ENCODE measurements around the gene RAD9B. TPM values are rescaled to one million over a fixed set of nuclear protein-coding genes. Genes with fewer than 3 reads are reported as not detected.

Gene RAD9B
- total and polyA plus RNA-seq, 9 of the 15 experiments (the other 6 are each of a cell fraction or from before 2014, with no cell fraction given) = 0.05 to 0.83 (median 0.32) TPM

DNA sequence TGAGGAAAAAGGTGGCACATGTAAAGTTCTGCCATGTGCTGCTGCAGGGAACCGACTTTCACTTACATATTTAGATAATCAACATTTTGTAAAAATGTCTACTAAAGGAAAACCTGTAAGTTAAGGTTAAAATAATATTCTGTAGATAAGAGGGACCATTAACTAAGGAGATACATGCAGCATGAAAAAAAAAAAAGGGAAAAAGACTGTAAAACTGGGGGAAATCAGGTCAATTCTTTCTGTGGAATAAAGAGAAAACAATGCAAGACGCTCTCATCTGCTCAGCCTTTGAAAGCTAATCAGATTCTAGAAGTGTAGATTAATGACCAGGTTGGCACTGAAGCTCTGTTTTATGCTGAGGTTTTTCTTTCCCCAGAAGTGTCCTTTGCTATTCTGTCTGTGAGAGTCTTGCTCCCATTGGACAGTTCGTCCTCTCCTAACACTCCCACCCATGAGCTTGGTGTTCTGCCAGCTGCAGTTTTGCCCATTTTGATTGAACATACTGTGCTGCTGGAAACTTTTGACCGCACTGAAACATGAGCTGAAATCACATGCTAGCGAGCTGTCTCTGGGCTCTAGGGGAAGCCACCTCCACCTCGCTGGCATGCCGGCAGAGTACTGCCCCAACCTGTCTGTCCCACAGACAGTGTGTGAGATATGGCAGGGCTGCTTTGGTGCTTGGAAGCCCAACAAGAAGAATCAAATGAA is 41.3 kb downstream of the RAD9B start:
- no peaks in the 10 kb centered on the region for H3K9me3 ChIP-seq (replicated peaks; ENCODE audit: control insufficient read depth, insufficient read depth, low read depth, low read length)
- ChIA-PET CTCF (ENCODE audit: low intra/inter-chr PET ratio) (no interaction called here), POLR2A (interaction anchor here (0.6 to 1.1 kb wide), 4 partner anchors 10 to 342 kb away, joined by 3 to 4 read pairs (median 4); no protein-coding TSS in a partner anchor)
- no peaks in the 10 kb centered on the region for H3K9me1 ChIP-seq (ENCODE audit: control insufficient read depth, insufficient read depth, low read length)
- no peak overlapping the region for H3K27ac ChIP-seq (ENCODE audit: extremely low read depth, low read depth, low read length)
- no peak overlapping the region for H2AFZ ChIP-seq (ENCODE audit: low read depth, low read length)
- no peak overlapping the region for H3K4me3 ChIP-seq
- in situ Hi-C loops (cut with MboI) = no loop called here
- H3K27me3 ChIP-seq (ENCODE audit: control insufficient read depth in 2 of 2, insufficient read depth in 2 of 2, low read length in 2 of 2) = no peaks in the 10 kb centered on the region
- H3K79me2 ChIP-seq (ENCODE audit: control insufficient read depth, insufficient read depth, low read length) = peaks cover 19% of the 10 kb centered on the region
- peaks cover 68% of the 10 kb centered on the region for H3K36me3 ChIP-seq (ENCODE audit: control insufficient read depth, insufficient read depth, low read length)
- H4K20me1 ChIP-seq (replicated peaks; ENCODE audit: control insufficient read depth, insufficient read depth, low read length) = no peaks in the 10 kb centered on the region
- no peak for DNase-seq (ENCODE audit: extremely low read depth in 1 of 4, low spot score in 3 of 4)
- peak overlapping the region in 1 of 2 experiments; percentile 73; a peak in 1 of 4 replicates for H3K9ac ChIP-seq (ENCODE audit: insufficient read depth in 1 of 2, low read depth in 2 of 2, low read length in 2 of 2)
- ATAC-seq = 0 out of 3 replicates have a peak, but pooled peaks have one; percentile 29
- TF ChIP-seq TAF7 (tag; IDR thresholded peaks at IDR 0.05) = no peak
- TF ChIP-seq HBP1 (CRISPR knock-in tag; IDR thresholded peaks at IDR 0.05) = no peak
- no peak overlapping the region for H3K4me2 ChIP-seq (ENCODE audit: insufficient read depth, low read length)
- H3K4me1 ChIP-seq (replicated peaks in 1 of 2; ENCODE audit: control insufficient read depth in 2 of 2, insufficient read depth in 2 of 2, low read length in 2 of 2) = peaks cover 2 to 4% of the 10 kb centered on the region in 2 experiments; a peak in 2 of 5 replicates
- BruUV-seq (replicated peaks) = no TSS peak
- intact Hi-C loops (cut with micrococcal nuclease) = no loop called here
- 84% methylated on average over 7 of the region's 7 CpGs for WGBS (ENCODE audit: insufficient coverage, low coverage, missing lambda C conversion rate)
- FAIRE-seq = no peak

DNA sequence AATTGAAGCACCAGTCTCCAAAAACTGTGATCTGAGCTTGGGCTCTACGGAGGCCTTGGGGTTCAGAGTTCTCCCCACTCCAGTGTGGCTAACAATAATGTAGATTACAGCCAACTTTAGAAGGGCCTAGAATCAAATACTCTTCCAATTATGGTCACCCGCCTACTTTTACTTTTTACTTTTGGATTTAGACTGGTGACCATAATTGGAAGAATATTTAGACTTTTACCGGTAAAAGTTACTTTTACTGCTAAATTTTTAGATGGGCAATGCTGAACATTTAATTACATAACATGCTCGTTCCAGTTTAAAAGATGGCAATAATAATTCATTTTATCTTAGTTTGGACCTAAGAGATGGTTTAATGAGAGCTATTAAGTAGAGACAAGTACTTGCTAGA is 41.8 kb downstream of the RAD9B start:
- POLR2A ChIA-PET = interaction anchor here (0.6 to 1.1 kb wide), 4 partner anchors 10 to 342 kb away, joined by 3 to 4 read pairs (median 4); no protein-coding TSS in a partner anchor
- DNase-seq (ENCODE audit: extremely low read depth in 1 of 4, low spot score in 3 of 4) (no peak), ATAC-seq (no peak), FAIRE-seq (no peak)
- no peak overlapping the region for H3K27ac ChIP-seq (ENCODE audit: extremely low read depth, low read depth, low read length)
- H3K27me3 ChIP-seq (ENCODE audit: control insufficient read depth in 2 of 2, insufficient read depth in 2 of 2, low read length in 2 of 2) = no peaks in the 10 kb centered on the region
- H3K4me1 ChIP-seq (replicated peaks in 1 of 2; ENCODE audit: control insufficient read depth in 2 of 2, insufficient read depth in 2 of 2, low read length in 2 of 2) = peaks cover 2 to 4% of the 10 kb centered on the region in 2 experiments; a peak in 2 of 5 replicates
- H3K9ac ChIP-seq (ENCODE audit: insufficient read depth in 1 of 2, low read depth in 2 of 2, low read length in 2 of 2) = peak overlapping the region in 1 of 2 experiments; percentile 73; a peak in 1 of 4 replicates
- peaks cover 25% of the 10 kb centered on the region for H3K79me2 ChIP-seq (ENCODE audit: control insufficient read depth, insufficient read depth, low read length)
- H3K4me3 ChIP-seq = no peak overlapping the region
- in situ Hi-C loops (cut with MboI) (no loop called here), intact Hi-C loops (cut with micrococcal nuclease) (no loop called here)
- no peaks in the 10 kb centered on the region for H4K20me1 ChIP-seq (replicated peaks; ENCODE audit: control insufficient read depth, insufficient read depth, low read length)
- H3K9me1 ChIP-seq (ENCODE audit: control insufficient read depth, insufficient read depth, low read length) = no peaks in the 10 kb centered on the region
- no TSS peak for BruUV-seq (replicated peaks)
- H3K4me2 ChIP-seq (ENCODE audit: insufficient read depth, low read length) = no peak overlapping the region
- CTCF ChIA-PET (ENCODE audit: low intra/inter-chr PET ratio) = no interaction called here
- peaks cover 68% of the 10 kb centered on the region for H3K36me3 ChIP-seq (ENCODE audit: control insufficient read depth, insufficient read depth, low read length)
- 99% methylated on average over 4 of the region's 4 CpGs for WGBS (ENCODE audit: insufficient coverage, low coverage, missing lambda C conversion rate)
- H3K9me3 ChIP-seq (replicated peaks; ENCODE audit: control insufficient read depth, insufficient read depth, low read depth, low read length) = no peaks in the 10 kb centered on the region
- H2AFZ ChIP-seq (ENCODE audit: low read depth, low read length) = no peak overlapping the region
- no peak for TF ChIP-seq ZNF165 (CRISPR knock-in tag; IDR thresholded peaks at IDR 0.05; ENCODE audit: borderline replicate concordance)
- no peak for TF ChIP-seq MYNN (IDR thresholded peaks at IDR 0.05)
- no peak for TF ChIP-seq MYNN (CRISPR knock-in tag; IDR thresholded peaks at IDR 0.05)
- no peak for TF ChIP-seq FOXJ2 (tag; IDR thresholded peaks at IDR 0.05)
- TF ChIP-seq ARID1B (IDR thresholded peaks at IDR 0.05) = no peak
- TF ChIP-seq CREBBP (IDR thresholded peaks at IDR 0.05; ENCODE audit: low read depth, low read length) = no peak
- TF ChIP-seq NCOA2 (IDR thresholded peaks at IDR 0.05; ENCODE audit: partially characterized antibody in 2 of 2) = no peak
- TF ChIP-seq ZNF740 (CRISPR knock-in tag; IDR thresholded peaks at IDR 0.05) = no peak
- TF ChIP-seq ZNF740 (tag; IDR thresholded peaks at IDR 0.05) = no peak
- no peak for TF ChIP-seq MAFK (IDR thresholded peaks at IDR 0.05; ENCODE audit: low read length)
- TF ChIP-seq YY1 (IDR thresholded peaks at IDR 0.05; ENCODE audit: borderline replicate concordance in 1 of 3, control insufficient read depth in 1 of 3, extremely low read depth in 1 of 3, insufficient read depth in 3 of 3, insufficient read length in 1 of 3, insufficient replicate concordance in 2 of 3, low read depth in 1 of 3, low read length in 2 of 3) = no peak

All from K562 (cell line).